Glutamatergic neuron (in vitro differentiated cells): ENCODE data around the gene CDC42BPB. TPM values are rescaled to one million over a fixed set of nuclear protein-coding genes. Genes with fewer than 3 reads are reported as not detected.

Experiments used
- DNase-seq: peaks from one replicate; pipeline ENCODE4 v3.0.0; 2022
- H3K27ac Mint-ChIP-seq: one replicate; pipeline ENCODE4 v1.8.0; 2020; ENCODE audit warnings: mild to moderate bottlenecking, mixed read lengths, inconsistent platforms; ENCODE audit not compliant: unreplicated experiment
- H3K27me3 Mint-ChIP-seq: one replicate; pipeline ENCODE4 v1.8.0; 2020; ENCODE audit warnings: mild to moderate bottlenecking, moderate library complexity, mixed read lengths, inconsistent platforms; ENCODE audit not compliant: unreplicated experiment
- H3K36me3 Mint-ChIP-seq: one replicate; pipeline ENCODE4 v1.8.0; 2020; ENCODE audit warnings: mild to moderate bottlenecking, mixed read lengths, inconsistent platforms; ENCODE audit not compliant: unreplicated experiment
- H3K4me1 Mint-ChIP-seq: one replicate; pipeline ENCODE4 v1.8.0; 2020; ENCODE audit warnings: mild to moderate bottlenecking, low read depth, mixed read lengths, inconsistent platforms; ENCODE audit not compliant: unreplicated experiment
- H3K4me3 Mint-ChIP-seq: one replicate; pipeline ENCODE4 v1.8.0; 2020; ENCODE audit warnings: mild to moderate bottlenecking, mixed read lengths, inconsistent platforms; ENCODE audit not compliant: unreplicated experiment
- H3K9me3 Mint-ChIP-seq: one replicate; pipeline ENCODE4 v1.8.0; 2020; ENCODE audit warnings: mild to moderate bottlenecking, moderate library complexity, mixed read lengths, inconsistent platforms; ENCODE audit not compliant: unreplicated experiment
- total RNA-seq: library from RNA; stranded (reverse); fragmentation: NEBNext Ultra II Directional; extraction: Animal tissue kit (Norgen Biotek cat#: 25700); gene quantifications from one replicate; pipeline ENCODE4 v1.2.1, GENCODE V29; 2021; ENCODE audit not compliant: unreplicated experiment
- TF ChIP-seq, protein P1 (sequence below): fragments of 200-600 bp; sonication (generic); IDR thresholded peaks from one replicate; pipeline ENCODE4 v1.5.0; 2021; ENCODE audit not compliant: partially characterized antibody, unreplicated experiment

CDC42BPB gene
- total RNA-seq, 1 donor from 2014 or later, result 125 TPM

GRCh38 chr14:103093856-103094405 is 36.6 kb upstream of the CDC42BPB start:
- DNase-seq, result no peak
- Mint-ChIP-seq H3K36me3 (no peaks in the 10 kb centered on the region), H3K4me1 (no peaks in the 10 kb centered on the region), H3K27ac (no peak overlapping the region), H3K9me3 (no peaks in the 10 kb centered on the region), H3K4me3 (no peak overlapping the region), H3K27me3 (peaks cover 5% of the 10 kb centered on the region)
- TF ChIP-seq, protein P1, sequence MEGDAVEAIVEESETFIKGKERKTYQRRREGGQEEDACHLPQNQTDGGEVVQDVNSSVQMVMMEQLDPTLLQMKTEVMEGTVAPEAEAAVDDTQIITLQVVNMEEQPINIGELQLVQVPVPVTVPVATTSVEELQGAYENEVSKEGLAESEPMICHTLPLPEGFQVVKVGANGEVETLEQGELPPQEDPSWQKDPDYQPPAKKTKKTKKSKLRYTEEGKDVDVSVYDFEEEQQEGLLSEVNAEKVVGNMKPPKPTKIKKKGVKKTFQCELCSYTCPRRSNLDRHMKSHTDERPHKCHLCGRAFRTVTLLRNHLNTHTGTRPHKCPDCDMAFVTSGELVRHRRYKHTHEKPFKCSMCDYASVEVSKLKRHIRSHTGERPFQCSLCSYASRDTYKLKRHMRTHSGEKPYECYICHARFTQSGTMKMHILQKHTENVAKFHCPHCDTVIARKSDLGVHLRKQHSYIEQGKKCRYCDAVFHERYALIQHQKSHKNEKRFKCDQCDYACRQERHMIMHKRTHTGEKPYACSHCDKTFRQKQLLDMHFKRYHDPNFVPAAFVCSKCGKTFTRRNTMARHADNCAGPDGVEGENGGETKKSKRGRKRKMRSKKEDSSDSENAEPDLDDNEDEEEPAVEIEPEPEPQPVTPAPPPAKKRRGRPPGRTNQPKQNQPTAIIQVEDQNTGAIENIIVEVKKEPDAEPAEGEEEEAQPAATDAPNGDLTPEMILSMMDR, result no peak

DNA sequence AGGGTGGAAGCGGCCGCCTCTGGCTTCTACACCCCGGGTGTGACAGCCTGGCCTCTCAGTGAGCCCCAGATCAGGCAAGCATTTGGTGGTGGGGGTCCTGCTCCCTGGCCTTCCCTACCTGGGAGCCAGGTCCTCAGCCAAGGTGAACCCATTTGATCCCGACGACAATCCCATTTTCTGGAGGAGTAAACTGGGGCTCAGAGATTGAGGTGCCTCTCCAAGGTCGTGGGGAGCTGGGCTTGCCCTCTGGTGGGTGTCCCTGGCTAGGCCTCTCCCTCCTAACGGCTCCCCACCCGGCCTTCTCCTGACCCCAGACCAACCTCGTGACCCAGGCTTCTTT is 34.5 kb upstream of the CDC42BPB start:
- Mint-ChIP-seq H3K27ac (no peak overlapping the region), H3K27me3 (peaks cover 4% of the 10 kb centered on the region), H3K9me3 (no peaks in the 10 kb centered on the region), H3K4me1 (peaks cover 2% of the 10 kb centered on the region), H3K4me3 (no peak overlapping the region), H3K36me3 (no peaks in the 10 kb centered on the region)
- TF ChIP-seq, protein P1, result no peak
- DNase-seq, result no peak

- DNase-seq, result no peak
- Mint-ChIP-seq H3K36me3 (no peaks in the 10 kb centered on the region), H3K27ac (no peak overlapping the region), H3K4me1 (peaks cover 2% of the 10 kb centered on the region), H3K27me3 (peaks cover 4% of the 10 kb centered on the region), H3K9me3 (no peaks in the 10 kb centered on the region), H3K4me3 (peak overlapping the region; percentile 13)
- TF ChIP-seq, protein P1, result no peak
Measured at GRCh38 chr14:103091041-103091882, 33.9 kb upstream of the CDC42BPB start.

- H3K36me3 Mint-ChIP-seq, result no peaks in the 10 kb centered on the region
- H3K4me1 Mint-ChIP-seq, result peaks cover 2% of the 10 kb centered on the region
- peak overlapping the region; percentile 13 for H3K4me3 Mint-ChIP-seq
- TF ChIP-seq, protein P1, result no peak
- peaks cover 4% of the 10 kb centered on the region for H3K27me3 Mint-ChIP-seq
- H3K9me3 Mint-ChIP-seq, result no peaks in the 10 kb centered on the region
- no peak overlapping the region for H3K27ac Mint-ChIP-seq
- no peak for DNase-seq
Measured at GRCh38 chr14:103090481-103091020, 33.2 kb upstream of the CDC42BPB start.
